LNCAP (cell line): ENCODE results near the gene FREM1.

Experiments used
- CTCF ChIP-seq: fragments of 450-650 bp; IDR thresholded peaks from 2 replicates; pipeline ENCODE4 v1.5.1; 2017; ENCODE audit warnings: mild to moderate bottlenecking

Gene FREM1

GRCh38 chr9:14741369-14741768, 168.9 kb downstream of the FREM1 start:
- TF ChIP-seq CTCF = no peak

GRCh38 chr9:14733133-14733532, 177.1 kb downstream of the FREM1 start:
- TF ChIP-seq CTCF = no peak

- TF ChIP-seq CTCF = no peak
Observed at GRCh38 chr9:14731294-14731981, 178.8 kb downstream of the FREM1 start.

- TF ChIP-seq CTCF = no peak
Observed at GRCh38 chr9:14730461-14730898, 179.7 kb downstream of the FREM1 start.

- no peak for TF ChIP-seq CTCF
Observed at GRCh38 chr9:14723301-14723700, 186.9 kb downstream of the FREM1 start.

GRCh38 chr9:14722391-14723035, 187.7 kb downstream of the FREM1 start, which contains the start of gene CER1:
Gene CER1 (minus strand): TSS chr9:14722733. CDS start chr9:14722672, 61 bp downstream.
- TF ChIP-seq CTCF = no peak

GRCh38 chr9:14719231-14719923, 190.9 kb downstream of the FREM1 start:
- no peak for TF ChIP-seq CTCF
